ENCODE measurements around the gene PTPRG.

The PTPRG gene

GRCh38 chr3:61897848-61898247 is 336.5 kb downstream of the PTPRG start:
- Histone ChIP-seq H3K4me1 (ENCODE audit: low read depth, poor library complexity, severe bottlenecking) (peaks cover 19% of the 10 kb centered on the region), H3K4me2 (no peak overlapping the region)

GRCh38 chr3:61899700-61900462 is 338.5 kb downstream of the PTPRG start:
- no peaks in the 10 kb centered on the region for H3K79me2 ChIP-seq (ENCODE audit: insufficient read depth, low read depth)
- H3K4me3 ChIP-seq (IDR thresholded peaks at IDR 0.05; ENCODE audit: insufficient read depth, low read depth, low read length), result no peak overlapping the region
- no peak overlapping the region for H2AFZ ChIP-seq (ENCODE audit: low read depth)
- peaks cover 25% of the 10 kb centered on the region for H3K4me1 ChIP-seq (ENCODE audit: low read depth, poor library complexity, severe bottlenecking)
- H3K27ac ChIP-seq, result no peak overlapping the region
- H4K20me1 ChIP-seq (ENCODE audit: insufficient read depth), result no peaks in the 10 kb centered on the region
- H3K9ac ChIP-seq, result no peak overlapping the region
- H3K36me3 ChIP-seq (ENCODE audit: insufficient read depth), result no peaks in the 10 kb centered on the region
- no peak for TF ChIP-seq CTCF (conservative IDR thresholded peaks at IDR 0.05; ENCODE audit: low read depth, low read length)
- no peaks in the 10 kb centered on the region for H3K27me3 ChIP-seq (ENCODE audit: insufficient read depth, low read depth)
- H3K4me2 ChIP-seq, result no peak overlapping the region

More at GRCh38 chr3:61897848-61898247, 336.5 kb downstream of the PTPRG start:
- H4K20me1 ChIP-seq (ENCODE audit: insufficient read depth), result no peaks in the 10 kb centered on the region
- no peak overlapping the region for H2AFZ ChIP-seq (ENCODE audit: low read depth)
- TF ChIP-seq CTCF (conservative IDR thresholded peaks at IDR 0.05; ENCODE audit: low read depth, low read length), result no peak
- no peak overlapping the region for H3K27ac ChIP-seq
- H3K4me3 ChIP-seq (IDR thresholded peaks at IDR 0.05; ENCODE audit: insufficient read depth, low read depth, low read length), result no peak overlapping the region
- no peaks in the 10 kb centered on the region for H3K79me2 ChIP-seq (ENCODE audit: insufficient read depth, low read depth)
- no peaks in the 10 kb centered on the region for H3K36me3 ChIP-seq (ENCODE audit: insufficient read depth)
- H3K27me3 ChIP-seq (ENCODE audit: insufficient read depth, low read depth), result no peaks in the 10 kb centered on the region
- no peak overlapping the region for H3K9ac ChIP-seq

- Histone ChIP-seq H2AFZ (ENCODE audit: low read depth) (no peak overlapping the region), H3K4me2 (no peak overlapping the region), H3K27ac (no peak overlapping the region), H3K79me2 (ENCODE audit: insufficient read depth, low read depth) (no peaks in the 10 kb centered on the region), H4K20me1 (ENCODE audit: insufficient read depth) (no peaks in the 10 kb centered on the region), H3K4me1 (ENCODE audit: low read depth, poor library complexity, severe bottlenecking) (peaks cover 17% of the 10 kb centered on the region), H3K27me3 (ENCODE audit: insufficient read depth, low read depth) (no peaks in the 10 kb centered on the region), H3K36me3 (ENCODE audit: insufficient read depth) (no peaks in the 10 kb centered on the region), H3K9ac (no peak overlapping the region), H3K4me3 (IDR thresholded peaks at IDR 0.05; ENCODE audit: insufficient read depth, low read depth, low read length) (no peak overlapping the region)
- TF ChIP-seq CTCF (conservative IDR thresholded peaks at IDR 0.05; ENCODE audit: low read depth, low read length), result no peak
Measured at GRCh38 chr3:61901496-61901895, 340.1 kb downstream of the PTPRG start.

- H3K27me3 ChIP-seq (ENCODE audit: insufficient read depth, low read depth), result no peaks in the 10 kb centered on the region
- H2AFZ ChIP-seq (ENCODE audit: low read depth), result no peak overlapping the region
- H4K20me1 ChIP-seq (ENCODE audit: insufficient read depth), result no peaks in the 10 kb centered on the region
- no peak overlapping the region for H3K27ac ChIP-seq
- no peak for TF ChIP-seq CTCF (conservative IDR thresholded peaks at IDR 0.05; ENCODE audit: low read depth, low read length)
- no peaks in the 10 kb centered on the region for H3K36me3 ChIP-seq (ENCODE audit: insufficient read depth)
- no peak overlapping the region for H3K9ac ChIP-seq
- H3K79me2 ChIP-seq (ENCODE audit: insufficient read depth, low read depth), result no peaks in the 10 kb centered on the region
- H3K4me3 ChIP-seq (IDR thresholded peaks at IDR 0.05; ENCODE audit: insufficient read depth, low read depth, low read length), result no peak overlapping the region
- H3K4me1 ChIP-seq (ENCODE audit: low read depth, poor library complexity, severe bottlenecking), result peaks cover 17% of the 10 kb centered on the region
- H3K4me2 ChIP-seq, result no peak overlapping the region
Measured at GRCh38 chr3:61901986-61902385, 340.6 kb downstream of the PTPRG start.
